PC-3 (cell line): ENCODE results near the gene PPP6R1. TPM values are rescaled to one million over a fixed set of nuclear protein-coding genes. Genes with fewer than 3 reads are reported as not detected.

ENCODE experiments used
- ATAC-seq: fragments of 200-7000 bp; cut with Tn5 transposase; 2 replicates; pipeline ENCODE4 v1.9.1; 2020; ENCODE audit warnings: mild to moderate bottlenecking, moderate library complexity
- BruUV-seq: library from RNA; stranded (reverse); fragments of 400-500 nt; replicated peaks from 2 replicates; lab custom pipeline; 2021; lab: Mats Ljungman, UMichigan
- CTCF ChIA-PET: fragments of 300-600 bp; sonication (Branson Sonifier 250); formaldehyde crosslinking; loops from one replicate; lab custom pipeline; 2022; ENCODE audit warnings: antibody characterized with exemption; lab: Charles Lee
- POLR2A ChIA-PET: fragments of 300-600 bp; sonication (Branson Sonifier 250); formaldehyde crosslinking; loops from one replicate; lab custom pipeline; 2022; ENCODE audit warnings: antibody characterized with exemption; ENCODE audit not compliant: unreplicated experiment; lab: Charles Lee
- DNase-seq: peaks from one replicate; pipeline ENCODE4 v3.0.0-alpha.2; 2015
- H2AFZ ChIP-seq: fragments of 300-600 bp; sonication (generic); 2 replicates; pipeline ENCODE4 v1.6.0; 2016; ENCODE audit warnings: antibody characterized with exemption, low read length
- H3F3A ChIP-seq: fragments of 300-600 bp; sonication (generic); one replicate; pipeline ENCODE4 v1.6.0; 2017; ENCODE audit warnings: antibody characterized with exemption, low read length, control low read depth, mild to moderate bottlenecking; ENCODE audit not compliant: unreplicated experiment
- H3K27ac ChIP-seq: fragments of 300-600 bp; sonication (generic); 2 replicates; pipeline ENCODE4 v1.5.1; 2016; ENCODE audit warnings: mild to moderate bottlenecking, low read length
- H3K27me3 ChIP-seq: fragments of 300-600 bp; sonication (generic); 2 replicates; pipeline ENCODE4 v1.6.1; 2016; ENCODE audit warnings: low read length, mixed read lengths
- H3K36me3 ChIP-seq: fragments of 300-600 bp; sonication (generic); 2 replicates; pipeline ENCODE4 v1.6.1; 2016; ENCODE audit warnings: low read depth, mixed run types, low read length, mixed read lengths
- H3K4me1 ChIP-seq: fragments of 300-600 bp; sonication (generic); 2 replicates; pipeline ENCODE4 v1.5.1; 2016; ENCODE audit warnings: low read length; ENCODE audit not compliant: insufficient read depth
- H3K4me2 ChIP-seq: fragments of 300-600 bp; sonication (generic); 2 replicates; pipeline ENCODE4 v1.6.0; 2016; ENCODE audit warnings: low read length
- H3K4me3 ChIP-seq: fragments of 300-600 bp; sonication (generic); 2 replicates; pipeline ENCODE4 v1.5.1; 2016; ENCODE audit warnings: mild to moderate bottlenecking, low read length, mixed read lengths
- H3K79me2 ChIP-seq: fragments of 300-600 bp; sonication (generic); 2 replicates; pipeline ENCODE4 v1.6.1; 2017; ENCODE audit warnings: low read length, mixed read lengths
- H3K9ac ChIP-seq: fragments of 300-600 bp; sonication (generic); 2 replicates; pipeline ENCODE4 v1.6.0; 2016; ENCODE audit warnings: mild to moderate bottlenecking, low read length
- H3K9me2 ChIP-seq: fragments of 300-600 bp; sonication (generic); replicated peaks from 2 replicates; pipeline ENCODE4 v1.6.1; 2016; ENCODE audit warnings: mixed run types, low read length, mixed read lengths
- H3K9me3 ChIP-seq: fragments of 300-600 bp; sonication (generic); 2 replicates; pipeline ENCODE4 v1.6.1; 2016; ENCODE audit warnings: low read length, mixed read lengths
- H4K20me1 ChIP-seq: fragments of 300-600 bp; sonication (generic); 2 replicates; pipeline ENCODE4 v1.6.1; 2016; ENCODE audit warnings: low read length, mixed read lengths
- EZH2 ChIP-seq: fragments of 300-600 bp; sonication (generic); IDR thresholded peaks from one replicate; pipeline ENCODE4 v1.6.1; 2017; ENCODE audit warnings: antibody characterized with exemption, mild to moderate bottlenecking, low read length; ENCODE audit not compliant: unreplicated experiment
- EZH2phosphoT487 ChIP-seq: fragments of 300-600 bp; sonication (generic); IDR thresholded peaks from 2 replicates; pipeline ENCODE4 v1.6.1; 2018; ENCODE audit warnings: mild to moderate bottlenecking, antibody characterized with exemption, low read length, borderline replicate concordance
- intact Hi-C: fragments of 100-400 bp; cut with micrococcal nuclease; formaldehyde crosslinking; loops from 2 replicates; pipeline ENCODE4 v1.9.0; 2023
- total RNA-seq: library from RNA; depleted of rRNA; stranded (reverse); fragments of >200 nt; gene quantifications from 2 replicates; pipeline ENCODE4 v1.2.3, GENCODE V29; 2014
- TF ChIP-seq, protein P1 (sequence below): fragments of 300-600 bp; sonication (generic); conservative IDR thresholded peaks from 2 replicates; pipeline ENCODE4 v1.5.1; 2017; ENCODE audit warnings: antibody characterized with exemption, low read depth, mild to moderate bottlenecking, low read length

Gene PPP6R1
- total RNA-seq, 1 experiment from 2014 or later, result 159 TPM

DNA sequence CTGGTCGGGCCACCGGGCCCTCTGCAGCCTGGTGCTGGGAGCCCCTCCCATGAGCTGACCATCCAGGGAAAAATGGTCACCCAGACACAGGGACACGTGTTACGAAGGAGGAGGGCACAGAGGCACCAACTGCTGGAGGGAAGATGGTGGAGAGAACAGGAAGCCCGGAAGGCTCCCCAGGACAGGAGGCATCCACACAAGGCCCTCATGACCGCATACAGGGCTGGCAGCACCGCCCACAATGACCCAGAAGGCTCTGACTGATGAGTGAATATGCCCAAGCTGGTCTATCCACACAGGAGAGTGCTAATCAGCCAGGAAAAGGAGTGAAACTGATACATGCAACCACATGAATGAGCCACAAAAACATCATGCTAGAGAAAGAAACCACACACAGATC is 16.3 kb downstream of the PPP6R1 start:
- Histone ChIP-seq H3K36me3 (peaks cover 80% of the 10 kb centered on the region), H3K9ac (no peak overlapping the region)
- CTCF ChIA-PET, result no interaction called here

DNA sequence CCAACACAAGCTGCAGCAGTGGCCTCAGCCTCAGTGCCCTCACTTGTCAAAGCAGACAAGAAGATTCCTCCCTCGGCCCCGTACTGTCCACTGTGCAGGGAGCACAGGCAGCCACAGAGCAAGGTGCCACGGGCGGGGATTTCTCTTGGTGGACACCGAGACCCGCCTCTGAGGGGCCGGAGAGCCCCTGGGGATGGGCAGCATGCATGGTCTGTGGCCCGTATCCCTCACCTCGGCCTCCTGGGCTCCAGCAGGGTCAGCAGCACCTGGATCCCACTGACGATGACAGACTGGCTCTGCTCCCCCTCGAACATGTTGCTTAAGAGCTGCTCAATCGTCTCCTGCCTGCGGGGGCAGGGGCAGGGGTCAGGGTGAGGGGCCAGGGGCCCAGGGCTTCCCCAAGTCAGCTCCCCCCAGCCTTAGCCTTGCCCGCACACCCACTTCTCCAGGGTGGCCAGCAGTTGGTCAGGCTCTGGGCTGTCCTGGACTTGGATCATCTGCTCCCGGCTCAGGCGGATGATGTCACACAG is 16.8 kb downstream of the PPP6R1 start:
- no TSS peak for BruUV-seq
- no peak overlapping the region for H3K27ac ChIP-seq
- H3K36me3 ChIP-seq, result peaks cover 85% of the 10 kb centered on the region

More for the DNA sequence above, 16.3 kb downstream of the PPP6R1 start:
- DNase-seq, result no peak
- Histone ChIP-seq H3K27ac (no peak overlapping the region), H3K79me2 (peaks cover 20% of the 10 kb centered on the region), H3K4me1 (peaks cover 6% of the 10 kb centered on the region), H3K27me3 (no peaks in the 10 kb centered on the region), H3K4me3 (no peak overlapping the region), H3F3A (no peaks in the 10 kb centered on the region), H3K9me3 (no peaks in the 10 kb centered on the region), H4K20me1 (peaks cover 19% of the 10 kb centered on the region), H3K4me2 (no peak overlapping the region), H2AFZ (no peak overlapping the region), H3K9me2 (no peaks in the 10 kb centered on the region)
- no TSS peak for BruUV-seq
- POLR2A ChIA-PET, result no interaction called here
- TF ChIP-seq EZH2phosphoT487 (no peak), EZH2 (no peak)
- TF ChIP-seq, protein P1, sequence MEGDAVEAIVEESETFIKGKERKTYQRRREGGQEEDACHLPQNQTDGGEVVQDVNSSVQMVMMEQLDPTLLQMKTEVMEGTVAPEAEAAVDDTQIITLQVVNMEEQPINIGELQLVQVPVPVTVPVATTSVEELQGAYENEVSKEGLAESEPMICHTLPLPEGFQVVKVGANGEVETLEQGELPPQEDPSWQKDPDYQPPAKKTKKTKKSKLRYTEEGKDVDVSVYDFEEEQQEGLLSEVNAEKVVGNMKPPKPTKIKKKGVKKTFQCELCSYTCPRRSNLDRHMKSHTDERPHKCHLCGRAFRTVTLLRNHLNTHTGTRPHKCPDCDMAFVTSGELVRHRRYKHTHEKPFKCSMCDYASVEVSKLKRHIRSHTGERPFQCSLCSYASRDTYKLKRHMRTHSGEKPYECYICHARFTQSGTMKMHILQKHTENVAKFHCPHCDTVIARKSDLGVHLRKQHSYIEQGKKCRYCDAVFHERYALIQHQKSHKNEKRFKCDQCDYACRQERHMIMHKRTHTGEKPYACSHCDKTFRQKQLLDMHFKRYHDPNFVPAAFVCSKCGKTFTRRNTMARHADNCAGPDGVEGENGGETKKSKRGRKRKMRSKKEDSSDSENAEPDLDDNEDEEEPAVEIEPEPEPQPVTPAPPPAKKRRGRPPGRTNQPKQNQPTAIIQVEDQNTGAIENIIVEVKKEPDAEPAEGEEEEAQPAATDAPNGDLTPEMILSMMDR, result no peak
- intact Hi-C loops, result no loop called here
- no peak for ATAC-seq

More for the DNA sequence above, 16.8 kb downstream of the PPP6R1 start:
- Histone ChIP-seq H3K79me2 (peaks cover 15% of the 10 kb centered on the region), H3K4me3 (no peak overlapping the region), H3K4me1 (peaks cover under 1% of the 10 kb centered on the region; the same call in 1 of the 2 replicates), H3K9me3 (no peaks in the 10 kb centered on the region), H3K9me2 (no peaks in the 10 kb centered on the region), H3F3A (no peaks in the 10 kb centered on the region), H3K4me2 (no peak overlapping the region), H3K9ac (no peak overlapping the region), H4K20me1 (peaks cover 14% of the 10 kb centered on the region), H2AFZ (no peak overlapping the region), H3K27me3 (no peaks in the 10 kb centered on the region)
- CTCF ChIA-PET, result no interaction called here
- POLR2A ChIA-PET, result no interaction called here
- no peak for TF ChIP-seq EZH2
- TF ChIP-seq, protein P1, result no peak
- TF ChIP-seq EZH2phosphoT487, result no peak
- intact Hi-C loops, result no loop called here
- no peak for DNase-seq
- no peak for ATAC-seq
